Lung microvascular endothelial cell (primary cell): ENCODE data around the gene SPRING1. TPM values are rescaled to one million over a fixed set of nuclear protein-coding genes. Genes with fewer than 3 reads are reported as not detected.
"Not testable (repeated sequence)": the region's sequence is repeated elsewhere in the genome, so short reads cannot be mapped to it uniquely, and the experiment has no call there.

ENCODE experiments used
- DNase-seq, 2 donors: peaks; one replicate each; pipeline versions ENCODE4 v3.0.0 to v3.0.0-alpha.2; 2010; ENCODE audit warnings: low read depth in 2 of 2
- total RNA-seq: library from RNA; depleted of rRNA; stranded (reverse); fragments of >200 nt; gene quantifications from 2 replicates; pipeline ENCODE4 v1.2.1, GENCODE V29; 2014

SPRING1 gene
- total RNA-seq, result 17.9 and 24.4 TPM in 2 replicates

GRCh38 chr12:116737774-116738657 is at the start of gene SPRING1, which contains the start of gene RNFT2:
Gene SPRING1, minus strand, starts transcription at chr12:116738069. Its CDS starts 169 bp downstream, at chr12:116737900.
Gene RNFT2, plus strand, starts transcription at chr12:116738315. Its CDS starts 2,183 bp downstream, at chr12:116740498.
- peak; percentile 99 to 100 for DNase-seq

- peak in 1 of 2 donors; percentile 12 for DNase-seq
Observed at GRCh38 chr12:116784238-116784612, 46.4 kb upstream of the SPRING1 start.

GRCh38 chr12:116783525-116784237 is 45.8 kb upstream of the SPRING1 start:
- DNase-seq, result no peak

- no peak for DNase-seq
Observed at GRCh38 chr12:116780942-116781341, 43.1 kb upstream of the SPRING1 start.

- DNase-seq, result no peak
Observed at GRCh38 chr12:116779597-116779996, 41.7 kb upstream of the SPRING1 start.

GRCh38 chr12:116777245-116777644 is 39.4 kb upstream of the SPRING1 start:
- DNase-seq, result no peak

- no peak for DNase-seq
Observed at GRCh38 chr12:116774020-116774419, 36.2 kb upstream of the SPRING1 start.

- DNase-seq, result peak; percentile 8 to 13
Observed at GRCh38 chr12:116773276-116773731, 35.4 kb upstream of the SPRING1 start.

- DNase-seq, result no peak
Observed at GRCh38 chr12:116771651-116772050, 33.8 kb upstream of the SPRING1 start.

GRCh38 chr12:116766746-116767145 is 28.9 kb upstream of the SPRING1 start:
- no peak for DNase-seq

GRCh38 chr12:116766285-116766684 is 28.4 kb upstream of the SPRING1 start:
- DNase-seq, result no peak

GRCh38 chr12:116765271-116765670 is 27.4 kb upstream of the SPRING1 start:
- DNase-seq, result no peak

- DNase-seq, result no peak
Observed at GRCh38 chr12:116761499-116761898, 23.6 kb upstream of the SPRING1 start.

GRCh38 chr12:116760622-116761020 is 22.8 kb upstream of the SPRING1 start:
- no peak for DNase-seq

- peak in 1 of 2 donors; percentile 82 for DNase-seq
Observed at GRCh38 chr12:116759783-116760621, 22.1 kb upstream of the SPRING1 start.

GRCh38 chr12:116754783-116755182 is 16.9 kb upstream of the SPRING1 start:
- DNase-seq, result not testable (repeated sequence)

GRCh38 chr12:116754097-116754496 is 16.2 kb upstream of the SPRING1 start:
- DNase-seq, result not testable (repeated sequence)

GRCh38 chr12:116750298-116750697 is 12.4 kb upstream of the SPRING1 start:
- DNase-seq, result no peak

- DNase-seq, result no peak
Observed at GRCh38 chr12:116749884-116750283, 12.0 kb upstream of the SPRING1 start.

- DNase-seq, result no peak
Observed at GRCh38 chr12:116745554-116745953, 7.7 kb upstream of the SPRING1 start.

GRCh38 chr12:116744766-116745165 is 6.9 kb upstream of the SPRING1 start:
- DNase-seq, result no peak
